HL-60 (cell line): ENCODE data around the gene LRRC49.

ENCODE experiments used
- TF ChIP-seq, protein P1 (sequence below): IDR thresholded peaks from one replicate; pipeline ENCODE4 v1.5.1; 2011; ENCODE audit warnings: low read length, control low read depth, inconsistent platforms; ENCODE audit not compliant: insufficient read depth
- TF ChIP-seq, protein P2 (sequence below): IDR thresholded peaks from 2 replicates; pipeline ENCODE4 v1.6.1; 2012; ENCODE audit warnings: low read depth; ENCODE audit not compliant: insufficient replicate concordance

DNA sequence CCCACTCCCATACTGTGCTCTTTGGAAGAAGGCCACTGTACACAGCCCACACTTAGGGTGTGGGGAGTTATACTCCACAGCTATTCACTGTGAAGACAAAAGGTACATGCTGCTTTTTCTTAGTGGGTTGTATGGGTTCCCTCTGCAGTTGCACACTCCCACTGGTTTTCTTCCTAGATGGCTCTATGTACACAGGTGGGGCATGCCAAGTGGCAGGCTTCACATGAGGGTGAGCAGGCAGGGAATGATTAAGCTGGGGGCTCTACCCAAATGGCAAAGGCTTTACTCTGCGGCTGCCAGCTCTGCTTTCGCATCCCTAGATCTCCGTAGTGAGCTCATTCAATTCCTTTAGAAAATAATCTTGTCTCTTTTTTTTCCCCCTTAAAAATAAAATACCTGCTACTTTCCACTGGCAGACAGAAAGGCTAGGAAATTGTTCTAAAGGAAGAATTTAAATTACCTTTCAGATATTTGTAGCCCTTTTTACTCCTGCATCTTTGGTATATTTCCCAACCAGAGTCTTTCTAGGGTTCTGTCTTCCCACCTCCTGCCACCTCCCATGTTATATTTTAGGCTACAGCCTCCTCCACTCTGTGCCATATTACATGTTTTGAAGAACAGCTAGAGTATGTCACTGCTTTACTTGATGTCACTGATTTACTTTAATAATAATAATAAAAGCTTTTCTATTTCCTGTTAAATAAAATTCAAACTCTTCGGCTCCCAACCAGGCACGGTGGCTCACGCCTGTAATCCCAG, 46.8 kb upstream of the LRRC49 start:
- TF ChIP-seq, protein P1, sequence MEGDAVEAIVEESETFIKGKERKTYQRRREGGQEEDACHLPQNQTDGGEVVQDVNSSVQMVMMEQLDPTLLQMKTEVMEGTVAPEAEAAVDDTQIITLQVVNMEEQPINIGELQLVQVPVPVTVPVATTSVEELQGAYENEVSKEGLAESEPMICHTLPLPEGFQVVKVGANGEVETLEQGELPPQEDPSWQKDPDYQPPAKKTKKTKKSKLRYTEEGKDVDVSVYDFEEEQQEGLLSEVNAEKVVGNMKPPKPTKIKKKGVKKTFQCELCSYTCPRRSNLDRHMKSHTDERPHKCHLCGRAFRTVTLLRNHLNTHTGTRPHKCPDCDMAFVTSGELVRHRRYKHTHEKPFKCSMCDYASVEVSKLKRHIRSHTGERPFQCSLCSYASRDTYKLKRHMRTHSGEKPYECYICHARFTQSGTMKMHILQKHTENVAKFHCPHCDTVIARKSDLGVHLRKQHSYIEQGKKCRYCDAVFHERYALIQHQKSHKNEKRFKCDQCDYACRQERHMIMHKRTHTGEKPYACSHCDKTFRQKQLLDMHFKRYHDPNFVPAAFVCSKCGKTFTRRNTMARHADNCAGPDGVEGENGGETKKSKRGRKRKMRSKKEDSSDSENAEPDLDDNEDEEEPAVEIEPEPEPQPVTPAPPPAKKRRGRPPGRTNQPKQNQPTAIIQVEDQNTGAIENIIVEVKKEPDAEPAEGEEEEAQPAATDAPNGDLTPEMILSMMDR: no peak
- TF ChIP-seq, protein P2, sequence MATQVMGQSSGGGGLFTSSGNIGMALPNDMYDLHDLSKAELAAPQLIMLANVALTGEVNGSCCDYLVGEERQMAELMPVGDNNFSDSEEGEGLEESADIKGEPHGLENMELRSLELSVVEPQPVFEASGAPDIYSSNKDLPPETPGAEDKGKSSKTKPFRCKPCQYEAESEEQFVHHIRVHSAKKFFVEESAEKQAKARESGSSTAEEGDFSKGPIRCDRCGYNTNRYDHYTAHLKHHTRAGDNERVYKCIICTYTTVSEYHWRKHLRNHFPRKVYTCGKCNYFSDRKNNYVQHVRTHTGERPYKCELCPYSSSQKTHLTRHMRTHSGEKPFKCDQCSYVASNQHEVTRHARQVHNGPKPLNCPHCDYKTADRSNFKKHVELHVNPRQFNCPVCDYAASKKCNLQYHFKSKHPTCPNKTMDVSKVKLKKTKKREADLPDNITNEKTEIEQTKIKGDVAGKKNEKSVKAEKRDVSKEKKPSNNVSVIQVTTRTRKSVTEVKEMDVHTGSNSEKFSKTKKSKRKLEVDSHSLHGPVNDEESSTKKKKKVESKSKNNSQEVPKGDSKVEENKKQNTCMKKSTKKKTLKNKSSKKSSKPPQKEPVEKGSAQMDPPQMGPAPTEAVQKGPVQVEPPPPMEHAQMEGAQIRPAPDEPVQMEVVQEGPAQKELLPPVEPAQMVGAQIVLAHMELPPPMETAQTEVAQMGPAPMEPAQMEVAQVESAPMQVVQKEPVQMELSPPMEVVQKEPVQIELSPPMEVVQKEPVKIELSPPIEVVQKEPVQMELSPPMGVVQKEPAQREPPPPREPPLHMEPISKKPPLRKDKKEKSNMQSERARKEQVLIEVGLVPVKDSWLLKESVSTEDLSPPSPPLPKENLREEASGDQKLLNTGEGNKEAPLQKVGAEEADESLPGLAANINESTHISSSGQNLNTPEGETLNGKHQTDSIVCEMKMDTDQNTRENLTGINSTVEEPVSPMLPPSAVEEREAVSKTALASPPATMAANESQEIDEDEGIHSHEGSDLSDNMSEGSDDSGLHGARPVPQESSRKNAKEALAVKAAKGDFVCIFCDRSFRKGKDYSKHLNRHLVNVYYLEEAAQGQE: no peak
